ENCODE measurements around the gene CETN1.

The CETN1 gene

GRCh38 chr18:576924-577323 lies 3.3 kb upstream of the CETN1 start:
- no peak for DNase-seq (ENCODE audit: low read depth in 2 of 2)

GRCh38 chr18:577643-578375 lies 2.4 kb upstream of the CETN1 start:
- DNase-seq (ENCODE audit: low read depth in 2 of 2): no peak

- no peak for DNase-seq (ENCODE audit: low read depth in 2 of 2)
Observed at GRCh38 chr18:579238-579637, 942 bp upstream of the CETN1 start.

GRCh38 chr18:581096-581495 lies 916 bp downstream of the CETN1 start:
- no peak for DNase-seq (ENCODE audit: low read depth in 2 of 2)

- DNase-seq (ENCODE audit: low read depth in 2 of 2): no peak
Observed at GRCh38 chr18:582465-582864, 2.3 kb downstream of the CETN1 start.

- DNase-seq (ENCODE audit: low read depth in 2 of 2): no peak
Observed at GRCh38 chr18:595068-595467, 14.9 kb downstream of the CETN1 start.

- DNase-seq (ENCODE audit: low read depth in 2 of 2): no peak
Observed at GRCh38 chr18:595571-595970, 15.4 kb downstream of the CETN1 start.

GRCh38 chr18:596288-596881 lies 16.2 kb downstream of the CETN1 start:
- peak in 1 of 2 donors; percentile 49 for DNase-seq (ENCODE audit: low read depth in 2 of 2)

GRCh38 chr18:598124-598589 lies 18.0 kb downstream of the CETN1 start:
- DNase-seq (ENCODE audit: low read depth in 2 of 2): no peak

GRCh38 chr18:600107-600506 lies 19.9 kb downstream of the CETN1 start:
- DNase-seq (ENCODE audit: low read depth in 2 of 2): no peak

GRCh38 chr18:604771-605170 lies 24.6 kb downstream of the CETN1 start:
- no peak for DNase-seq (ENCODE audit: low read depth in 2 of 2)

GRCh38 chr18:607930-608329 lies 27.8 kb downstream of the CETN1 start:
- no peak for DNase-seq (ENCODE audit: low read depth in 2 of 2)

GRCh38 chr18:610214-610928 lies 30.2 kb downstream of the CETN1 start:
- no peak for DNase-seq (ENCODE audit: low read depth in 2 of 2)

- DNase-seq (ENCODE audit: low read depth in 2 of 2): no peak
Observed at GRCh38 chr18:612156-612555, 32.0 kb downstream of the CETN1 start.

- DNase-seq (ENCODE audit: low read depth in 2 of 2): no peak
Observed at GRCh38 chr18:614193-614592, 34.0 kb downstream of the CETN1 start.

- no peak for DNase-seq (ENCODE audit: low read depth in 2 of 2)
Observed at GRCh38 chr18:615092-615521, 34.9 kb downstream of the CETN1 start.

GRCh38 chr18:615773-616172 lies 35.6 kb downstream of the CETN1 start:
- DNase-seq (ENCODE audit: low read depth in 2 of 2): no peak

GRCh38 chr18:616380-616995 lies 36.3 kb downstream of the CETN1 start:
- DNase-seq (ENCODE audit: low read depth in 2 of 2): no peak

GRCh38 chr18:617970-618504 lies 37.9 kb downstream of the CETN1 start:
- DNase-seq (ENCODE audit: low read depth in 2 of 2): no peak

GRCh38 chr18:618618-619017 lies 38.4 kb downstream of the CETN1 start:
- DNase-seq (ENCODE audit: low read depth in 2 of 2): no peak

GRCh38 chr18:621291-622043 lies 41.3 kb downstream of the CETN1 start:
- DNase-seq (ENCODE audit: low read depth in 2 of 2): no peak

Data from stimulated activated CD8-positive, alpha-beta memory T cell treated with anti-CD3 and anti-CD28 coated beads, Interleukin-7, amount 100 ng/mL, for 1 hour (primary cell).